HepG2 (cell line): ENCODE measurements around the gene VSX1. TPM values are rescaled to one million over a fixed set of nuclear protein-coding genes. Genes with fewer than 3 reads are reported as not detected.

Experiments used
- ATAC-seq: fragments of 200-7000 bp; cut with Tn5 transposase; 3 replicates; pipeline ENCODE4 v1.9.1; 2020; ENCODE audit warnings: mild to moderate bottlenecking, moderate library complexity
- BruUV-seq: library from RNA; stranded (reverse); fragments of 400-500 nt; replicated peaks from 2 replicates; lab custom pipeline; 2021; lab: Mats Ljungman, UMichigan
- CTCF ChIA-PET: fragments of 300-600 bp; formaldehyde crosslinking; extraction: SDS; loops from one replicate; lab custom pipeline; 2021; ENCODE audit warnings: low total read pairs, inconsistent platforms, low intra/inter-chr PET ratio; lab: Yijun Ruan, JAX
- POLR2A ChIA-PET: fragments of 350-600 bp; sonication (Branson Sonifier 250); formaldehyde crosslinking; loops from one replicate; lab custom pipeline; 2020; ENCODE audit warnings: antibody characterized with exemption, inconsistent platforms; lab: Yijun Ruan, JAX
- DNase-seq: peaks from one replicate; pipeline ENCODE4 v3.0.0-alpha.2; 2015; ENCODE audit warnings: low spot score
- FAIRE-seq: peaks from 3 replicates; lab custom pipeline; 2011; peaks lifted over from hg19 to GRCh38; lab: Jason Lieb, UNC
- H2AFZ ChIP-seq: one replicate; pipeline ENCODE4 v1.6.1; 2011; ENCODE audit warnings: low read length, inconsistent platforms
- H3K27ac ChIP-seq: fragments of 300-600 bp; 3 replicates; pipeline ENCODE4 v1.8.0; 2011; ENCODE audit warnings: mixed run types, mild to moderate bottlenecking, mixed read lengths, low read length, inconsistent platforms; ENCODE audit not compliant: insufficient read depth; ENCODE audit errors: extremely low read length
- H3K27me3 ChIP-seq, 2 experiments: fragments of 200-600 bp in 1 of 2; 2 replicates in 1 of 2; 3 replicates in 1 of 2; pipeline versions ENCODE4 v1.6.0 to v1.8.0; 2011; ENCODE audit warnings: low read length in 2 of 2, mild to moderate bottlenecking in 2 of 2, moderate library complexity in 2 of 2, inconsistent platforms in 1 of 2; ENCODE audit not compliant: insufficient read depth in 2 of 2, control insufficient read depth in 1 of 2
- H3K36me3 ChIP-seq, 2 experiments: fragments of 200-600 bp in 1 of 2; replicated peaks in 1 of 2; 2 replicates in 1 of 2; 3 replicates in 1 of 2; pipeline versions ENCODE4 v1.5.1 to v1.8.0; 2011; ENCODE audit warnings: low read length in 2 of 2, inconsistent platforms in 1 of 2; ENCODE audit not compliant: insufficient read depth in 2 of 2, control insufficient read depth in 1 of 2
- H3K4me1 ChIP-seq: 2 replicates; pipeline ENCODE4 v1.5.1; 2012; ENCODE audit warnings: low read length, inconsistent platforms; ENCODE audit not compliant: insufficient read depth
- H3K4me2 ChIP-seq: 2 replicates; pipeline ENCODE4 v1.6.0; 2011; ENCODE audit warnings: low read depth, low read length, inconsistent platforms
- H3K4me3 ChIP-seq, 3 experiments: fragments of 200-600 bp in 1 of 3; sonication (generic), shearing (Covaris generic) in 1 of 3; replicated peaks in 1 of 3; 2 replicates each; pipeline ENCODE4 v1.5.1; 2011 to 2016; ENCODE audit warnings: low read length in 3 of 3, inconsistent platforms in 2 of 3, low read depth in 2 of 3, mild to moderate bottlenecking in 2 of 3, control low read depth in 1 of 3, mixed read lengths in 1 of 3; ENCODE audit not compliant: insufficient read depth in 1 of 3
- H3K79me2 ChIP-seq: one replicate; pipeline ENCODE4 v1.6.1; 2011; ENCODE audit warnings: low read length, inconsistent platforms; ENCODE audit not compliant: insufficient read depth
- H3K9ac ChIP-seq: 2 replicates; pipeline ENCODE4 v1.6.0; 2011; ENCODE audit warnings: mild to moderate bottlenecking, low read depth, low read length, inconsistent platforms; ENCODE audit not compliant: insufficient read depth
- H3K9me3 ChIP-seq: 2 replicates; pipeline ENCODE4 v1.5.1; 2012; ENCODE audit warnings: mild to moderate bottlenecking, low read length
- H4K20me1 ChIP-seq: 2 replicates; pipeline ENCODE4 v1.6.0; 2011; ENCODE audit warnings: inconsistent platforms, mild to moderate bottlenecking, low read length, moderate library complexity; ENCODE audit not compliant: insufficient read depth
- CC2D1A ChIP-seq: sonication (generic); formaldehyde crosslinking; IDR thresholded peaks from 2 replicates; pipeline ENCODE4 v1.8.1; 2023; ENCODE audit warnings: mild to moderate bottlenecking, missing genetic modification reagents
- CCAR2 ChIP-seq: fragments of 200-400 bp; formaldehyde crosslinking; optimal IDR thresholded peaks from 2 replicates; pipeline ENCODE3; 2018; ENCODE audit warnings: low read depth, mild to moderate bottlenecking, low read length, moderate library complexity
- SRSF1 ChIP-seq: fragments of 200-400 bp; formaldehyde crosslinking; optimal IDR thresholded peaks from 2 replicates; pipeline ENCODE3; 2017; ENCODE audit warnings: mild to moderate bottlenecking, low read depth, low read length, moderate library complexity
- ZNF253 ChIP-seq: sonication (generic); formaldehyde crosslinking; IDR thresholded peaks from 2 replicates; pipeline ENCODE4 v1.8.0; 2022; ENCODE audit warnings: mild to moderate bottlenecking, missing genetic modification reagents, borderline replicate concordance
- WGBS: methylation state at CpG from one replicate; pipeline ENCODE4 v1.1.6; 2017; ENCODE audit warnings: low lambda C conversion rate; 5-methylcytosine and 5-hydroxymethylcytosine counted together
- in situ Hi-C: cut with HindIII; loops from 2 replicates; pipeline ENCODE4 v1.10.0; 2017; ENCODE audit warnings: low pct_unique_long_range_greater_than_20kb; ENCODE audit not compliant: extremely low pct_ligation_motif_present
- intact Hi-C: fragments of 100-400 bp; cut with micrococcal nuclease; formaldehyde crosslinking; loops from one replicate; pipeline ENCODE4 v1.10.0; 2022; ENCODE audit not compliant: unreplicated experiment
- polyA plus RNA-seq, 8 experiments: library from polyadenylated mRNA; depleted of rRNA in 3 of 8; stranded (reverse) in 7 of 8; unstranded in 1 of 8; fragments of >200 nt; fragmentation: Illumina TruSeq in 4 of 8; extraction: Trizol in 4 of 8; gene quantifications; 2 replicates each; pipeline versions ENCODE4 v1.2.1 to v1.2.3, GENCODE V29; 2011 to 2016; ENCODE audit warnings: low read depth in 4 of 8, missing spikeins in 1 of 8, mixed read lengths in 1 of 8; ENCODE audit not compliant: insufficient read depth in 1 of 8
- total RNA-seq, 5 experiments: library from RNA; depleted of rRNA; stranded (reverse); fragments of >200 nt; fragmentation: Illumina TruSeq; extraction: Trizol; gene quantifications; 2 replicates each; pipeline ENCODE4 v1.2.3, GENCODE V29; 2016; ENCODE audit warnings: low read depth in 1 of 5
- TF ChIP-seq, protein P1 (sequence below), 2 experiments: fragments of 450-650 bp in 1 of 2; sonication (generic) in 1 of 2; formaldehyde crosslinking in 1 of 2; IDR thresholded peaks; 2 replicates each; pipeline versions ENCODE4 v1.6.1 to v1.8.0; 2016 to 2022; ENCODE audit warnings: antibody characterized with exemption in 1 of 2, mild to moderate bottlenecking in 1 of 2, missing genetic modification reagents in 1 of 2
- TF ChIP-seq, protein P2 (sequence below): sonication (generic); formaldehyde crosslinking; conservative IDR thresholded peaks from 2 replicates; pipeline ENCODE4 v1.4.0; 2020; ENCODE audit warnings: missing genetic modification reagents
- TF ChIP-seq, protein P3 (sequence below): IDR thresholded peaks from 2 replicates; pipeline ENCODE4 v1.6.1; 2016; ENCODE audit warnings: low read depth, borderline replicate concordance

VSX1 gene
- total and polyA plus RNA-seq, 2 of the 13 experiments (the other 11 are each of a cell fraction or from before 2014, with no cell fraction given), result 0.04 TPM; not detected in 1

- peaks cover 9 to 70% of the 10 kb centered on the region in 2 experiments; a peak in 4 of 5 replicates for H3K27me3 ChIP-seq
- no peak for ATAC-seq
- no peaks in the 10 kb centered on the region for H4K20me1 ChIP-seq
- WGBS, result 0% methylated on average over 2 of the region's 2 CpGs
- BruUV-seq, result no TSS peak
- no peak overlapping the region for H3K4me2 ChIP-seq
- H3K79me2 ChIP-seq, result no peaks in the 10 kb centered on the region
- H3K4me3 ChIP-seq, result no peak overlapping the region
- no peak for DNase-seq
- H3K9ac ChIP-seq, result no peak overlapping the region
- POLR2A ChIA-PET, result no interaction called here
- intact Hi-C loops, result loop anchor here (5.0 kb wide), 1 partner anchor 61 kb away; no protein-coding TSS in a partner anchor
- no peaks in the 10 kb centered on the region for H3K36me3 ChIP-seq
- TF ChIP-seq, protein P1, sequence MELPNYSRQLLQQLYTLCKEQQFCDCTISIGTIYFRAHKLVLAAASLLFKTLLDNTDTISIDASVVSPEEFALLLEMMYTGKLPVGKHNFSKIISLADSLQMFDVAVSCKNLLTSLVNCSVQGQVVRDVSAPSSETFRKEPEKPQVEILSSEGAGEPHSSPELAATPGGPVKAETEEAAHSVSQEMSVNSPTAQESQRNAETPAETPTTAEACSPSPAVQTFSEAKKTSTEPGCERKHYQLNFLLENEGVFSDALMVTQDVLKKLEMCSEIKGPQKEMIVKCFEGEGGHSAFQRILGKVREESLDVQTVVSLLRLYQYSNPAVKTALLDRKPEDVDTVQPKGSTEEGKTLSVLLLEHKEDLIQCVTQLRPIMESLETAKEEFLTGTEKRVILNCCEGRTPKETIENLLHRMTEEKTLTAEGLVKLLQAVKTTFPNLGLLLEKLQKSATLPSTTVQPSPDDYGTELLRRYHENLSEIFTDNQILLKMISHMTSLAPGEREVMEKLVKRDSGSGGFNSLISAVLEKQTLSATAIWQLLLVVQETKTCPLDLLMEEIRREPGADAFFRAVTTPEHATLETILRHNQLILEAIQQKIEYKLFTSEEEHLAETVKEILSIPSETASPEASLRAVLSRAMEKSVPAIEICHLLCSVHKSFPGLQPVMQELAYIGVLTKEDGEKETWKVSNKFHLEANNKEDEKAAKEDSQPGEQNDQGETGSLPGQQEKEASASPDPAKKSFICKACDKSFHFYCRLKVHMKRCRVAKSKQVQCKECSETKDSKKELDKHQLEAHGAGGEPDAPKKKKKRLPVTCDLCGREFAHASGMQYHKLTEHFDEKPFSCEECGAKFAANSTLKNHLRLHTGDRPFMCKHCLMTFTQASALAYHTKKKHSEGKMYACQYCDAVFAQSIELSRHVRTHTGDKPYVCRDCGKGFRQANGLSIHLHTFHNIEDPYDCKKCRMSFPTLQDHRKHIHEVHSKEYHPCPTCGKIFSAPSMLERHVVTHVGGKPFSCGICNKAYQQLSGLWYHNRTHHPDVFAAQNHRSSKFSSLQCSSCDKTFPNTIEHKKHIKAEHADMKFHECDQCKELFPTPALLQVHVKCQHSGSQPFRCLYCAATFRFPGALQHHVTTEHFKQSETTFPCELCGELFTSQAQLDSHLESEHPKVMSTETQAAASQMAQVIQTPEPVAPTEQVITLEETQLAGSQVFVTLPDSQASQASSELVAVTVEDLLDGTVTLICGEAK (IDR thresholded peaks at IDR 0.05), result no peak
- TF ChIP-seq, protein P1 (CRISPR knock-in tag; IDR thresholded peaks at IDR 0.05), result no peak
- TF ChIP-seq, protein P2, sequence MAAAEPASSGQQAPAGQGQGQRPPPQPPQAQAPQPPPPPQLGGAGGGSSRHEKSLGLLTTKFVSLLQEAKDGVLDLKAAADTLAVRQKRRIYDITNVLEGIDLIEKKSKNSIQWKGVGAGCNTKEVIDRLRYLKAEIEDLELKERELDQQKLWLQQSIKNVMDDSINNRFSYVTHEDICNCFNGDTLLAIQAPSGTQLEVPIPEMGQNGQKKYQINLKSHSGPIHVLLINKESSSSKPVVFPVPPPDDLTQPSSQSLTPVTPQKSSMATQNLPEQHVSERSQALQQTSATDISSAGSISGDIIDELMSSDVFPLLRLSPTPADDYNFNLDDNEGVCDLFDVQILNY (CRISPR knock-in tag), result no peak
- TF ChIP-seq CC2D1A (CRISPR knock-in tag), result no peak
- TF ChIP-seq CCAR2, result no peak
- TF ChIP-seq ZNF253 (CRISPR knock-in tag), result no peak
- TF ChIP-seq SRSF1, result no peak
- TF ChIP-seq, protein P3, sequence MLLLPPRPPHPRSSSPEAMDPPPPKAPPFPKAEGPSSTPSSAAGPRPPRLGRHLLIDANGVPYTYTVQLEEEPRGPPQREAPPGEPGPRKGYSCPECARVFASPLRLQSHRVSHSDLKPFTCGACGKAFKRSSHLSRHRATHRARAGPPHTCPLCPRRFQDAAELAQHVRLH (CRISPR knock-in tag), result no peak
- TF ChIP-seq, all 625 proteins: peak for 0
- Histone ChIP-seq H2AFZ (no peak overlapping the region), H3K27ac (no peak overlapping the region), H3K9me3 (no peaks in the 10 kb centered on the region), H3K4me1 (peaks cover 32% of the 10 kb centered on the region)
- in situ Hi-C loops, result no loop called here
- CTCF ChIA-PET, result interaction anchor here (3.0 kb wide), 1 partner anchor 82 kb away, joined by 35 read pairs; the partner anchor contains the start of gene APMAP
- FAIRE-seq, result no peak
These were observed 5.7 kb downstream of the VSX1 start for GRCh38 chr20:25076201-25076600.
